Gastroesophageal sphincter (tissue), 3 donors: Measurements from ENCODE around the gene TARS2.

ENCODE experiments used
- CTCF ChIP-seq, 4 experiments: fragments of 200-600 bp in 2 of 4; fragments of 450-650 bp in 2 of 4; sonication (generic) in 1 of 4; IDR thresholded peaks; one replicate each; pipeline ENCODE4 v1.5.1; 2017 to 2019; ENCODE audit warnings: antibody characterized with exemption in 4 of 4, mild to moderate bottlenecking in 2 of 4, moderate library complexity in 2 of 4
- EP300 ChIP-seq: sonication (generic); formaldehyde crosslinking; IDR thresholded peaks from one replicate; pipeline ENCODE4 v1.6.1; 2017; ENCODE audit warnings: antibody characterized with exemption, mild to moderate bottlenecking
- POLR2AphosphoS5 ChIP-seq: sonication (generic); formaldehyde crosslinking; IDR thresholded peaks from one replicate; pipeline ENCODE4 v1.6.1; 2017; ENCODE audit warnings: antibody characterized with exemption

- TF ChIP-seq CTCF (IDR thresholded peaks at IDR 0.05) (no peak), EP300 (no peak), POLR2AphosphoS5 (no peak)
Observed at GRCh38 chr1:150479370-150479769, 7.8 kb upstream of the TARS2 start.
